VCaP (cell line): ENCODE results near the gene ZBTB7A.
A peak's percentile ranks its signal among the peaks of the same experiment; 100 is the strongest.
"Not testable (repeated sequence)": the region's sequence is repeated elsewhere in the genome, so short reads cannot be mapped to it uniquely, and the experiment has no call there.

Experiments
- H3K27ac ChIP-seq: fragments of 450-650 bp; 2 replicates; pipeline ENCODE4 v1.5.1; 2017
- TF ChIP-seq, protein P1 (sequence below): fragments of 450-650 bp; conservative IDR thresholded peaks from 2 replicates; pipeline ENCODE4 v1.5.1; 2017; ENCODE audit warnings: mild to moderate bottlenecking, moderate library complexity

ZBTB7A gene

DNA sequence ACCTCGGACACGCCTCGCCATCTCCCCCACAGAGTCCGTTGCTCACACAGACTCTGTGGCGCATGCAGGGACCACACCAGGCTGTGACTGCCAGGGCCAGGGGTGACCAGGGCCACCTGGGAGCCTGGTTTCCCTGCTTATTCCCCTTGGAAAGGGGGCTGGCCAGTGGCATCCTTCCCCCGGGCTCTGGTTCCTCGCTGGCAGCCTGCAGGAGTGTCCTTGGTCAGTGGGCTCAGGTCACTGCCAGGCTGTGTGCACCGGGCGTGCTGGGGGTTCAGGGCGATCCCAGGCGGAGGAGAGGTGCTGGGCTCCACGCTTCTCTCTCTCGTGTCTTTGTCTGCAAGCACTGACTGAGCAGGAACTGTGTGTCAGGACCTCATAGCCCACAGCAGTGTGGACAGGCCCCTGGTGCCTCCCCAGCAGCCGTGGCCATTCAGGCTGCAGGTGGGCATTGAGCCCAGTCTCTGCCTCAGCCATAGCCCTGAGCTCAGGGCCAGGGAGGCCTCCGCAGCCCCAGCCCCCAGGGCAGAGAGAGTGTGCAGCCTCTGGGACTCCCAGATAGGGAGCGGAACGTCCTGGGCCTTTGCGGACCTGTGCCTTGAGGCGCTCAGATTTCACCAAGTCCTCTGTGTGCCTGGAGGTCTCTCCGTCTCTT is 52.7 kb downstream of the ZBTB7A start:
- no peak overlapping the region for H3K27ac ChIP-seq
- TF ChIP-seq, protein P1, sequence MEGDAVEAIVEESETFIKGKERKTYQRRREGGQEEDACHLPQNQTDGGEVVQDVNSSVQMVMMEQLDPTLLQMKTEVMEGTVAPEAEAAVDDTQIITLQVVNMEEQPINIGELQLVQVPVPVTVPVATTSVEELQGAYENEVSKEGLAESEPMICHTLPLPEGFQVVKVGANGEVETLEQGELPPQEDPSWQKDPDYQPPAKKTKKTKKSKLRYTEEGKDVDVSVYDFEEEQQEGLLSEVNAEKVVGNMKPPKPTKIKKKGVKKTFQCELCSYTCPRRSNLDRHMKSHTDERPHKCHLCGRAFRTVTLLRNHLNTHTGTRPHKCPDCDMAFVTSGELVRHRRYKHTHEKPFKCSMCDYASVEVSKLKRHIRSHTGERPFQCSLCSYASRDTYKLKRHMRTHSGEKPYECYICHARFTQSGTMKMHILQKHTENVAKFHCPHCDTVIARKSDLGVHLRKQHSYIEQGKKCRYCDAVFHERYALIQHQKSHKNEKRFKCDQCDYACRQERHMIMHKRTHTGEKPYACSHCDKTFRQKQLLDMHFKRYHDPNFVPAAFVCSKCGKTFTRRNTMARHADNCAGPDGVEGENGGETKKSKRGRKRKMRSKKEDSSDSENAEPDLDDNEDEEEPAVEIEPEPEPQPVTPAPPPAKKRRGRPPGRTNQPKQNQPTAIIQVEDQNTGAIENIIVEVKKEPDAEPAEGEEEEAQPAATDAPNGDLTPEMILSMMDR: no peak

DNA sequence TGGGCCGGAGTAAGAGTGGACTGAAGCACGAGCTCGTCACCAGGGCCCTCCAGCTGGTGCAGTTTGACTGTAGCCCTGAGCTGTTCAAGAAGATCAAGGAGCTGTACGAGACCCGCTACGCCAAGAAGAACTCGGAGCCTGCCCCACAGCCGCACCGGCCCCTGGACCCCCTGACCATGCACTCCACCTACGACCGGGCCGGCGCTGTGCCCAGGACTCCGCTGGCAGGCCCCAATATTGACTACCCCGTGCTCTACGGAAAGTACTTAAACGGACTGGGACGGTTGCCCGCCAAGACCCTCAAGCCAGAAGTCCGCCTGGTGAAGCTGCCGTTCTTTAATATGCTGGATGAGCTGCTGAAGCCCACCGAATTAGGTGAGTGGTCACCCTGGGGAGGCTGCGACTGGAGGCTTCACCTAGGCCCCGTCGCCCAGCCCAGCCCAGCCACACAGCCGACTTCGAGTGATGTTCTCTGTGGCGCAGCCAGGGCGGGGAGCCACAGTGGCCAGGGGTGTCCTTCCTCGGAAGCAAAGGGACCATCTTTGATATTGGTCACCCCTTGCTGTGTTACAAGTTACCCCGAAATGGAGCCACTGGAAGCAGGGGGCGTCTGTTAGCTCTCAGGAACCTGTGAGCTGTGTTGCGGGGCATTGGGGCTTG is 53.6 kb downstream of the ZBTB7A start:
- TF ChIP-seq, protein P1: no peak
- no peak overlapping the region for H3K27ac ChIP-seq

DNA sequence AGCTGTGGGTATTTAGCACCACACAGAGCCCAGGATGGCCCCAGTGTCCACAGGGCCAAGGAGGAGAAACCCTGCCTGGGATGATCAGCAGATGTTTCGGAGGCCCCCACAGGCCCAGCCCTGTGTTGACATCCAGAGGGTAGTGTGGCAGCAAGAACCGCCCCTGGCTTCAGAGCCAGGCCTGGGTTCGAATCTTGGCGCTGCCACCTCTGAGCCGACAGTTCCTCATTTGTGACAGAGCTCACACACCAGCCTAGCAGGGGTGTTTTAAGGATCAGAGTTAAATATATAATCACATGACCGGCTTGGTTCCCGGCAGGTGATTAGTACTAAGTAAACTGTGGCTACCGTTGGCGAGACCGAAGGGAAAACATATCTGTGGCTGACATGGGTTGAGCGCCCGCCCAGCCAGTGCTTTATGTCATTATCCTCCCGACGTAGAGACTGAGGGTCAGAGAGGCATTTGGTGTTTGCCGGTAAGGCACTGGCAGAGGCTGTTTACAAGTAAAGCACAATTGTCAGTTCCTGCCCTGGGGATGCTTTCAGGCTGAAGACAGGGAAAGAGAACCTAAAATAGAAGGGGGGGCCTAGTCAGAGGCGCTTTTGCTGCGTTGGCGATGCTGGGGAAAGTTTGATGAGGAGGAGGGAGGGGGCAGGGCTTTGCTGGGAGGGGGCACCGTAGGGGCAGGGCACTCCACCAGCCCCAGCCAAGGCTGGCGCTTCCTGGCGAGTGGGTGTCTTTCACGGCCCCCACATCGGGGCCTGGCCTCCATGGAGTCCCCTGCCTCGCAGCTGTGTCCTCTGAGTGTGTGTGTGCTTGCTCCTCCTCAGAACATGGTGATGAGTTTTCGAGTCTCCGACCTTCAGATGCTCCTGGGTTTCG is 54.4 kb downstream of the ZBTB7A start:
- peak overlapping the region; percentile 18; the same call in 1 of the 2 replicates for H3K27ac ChIP-seq
- TF ChIP-seq, protein P1: no peak

DNA sequence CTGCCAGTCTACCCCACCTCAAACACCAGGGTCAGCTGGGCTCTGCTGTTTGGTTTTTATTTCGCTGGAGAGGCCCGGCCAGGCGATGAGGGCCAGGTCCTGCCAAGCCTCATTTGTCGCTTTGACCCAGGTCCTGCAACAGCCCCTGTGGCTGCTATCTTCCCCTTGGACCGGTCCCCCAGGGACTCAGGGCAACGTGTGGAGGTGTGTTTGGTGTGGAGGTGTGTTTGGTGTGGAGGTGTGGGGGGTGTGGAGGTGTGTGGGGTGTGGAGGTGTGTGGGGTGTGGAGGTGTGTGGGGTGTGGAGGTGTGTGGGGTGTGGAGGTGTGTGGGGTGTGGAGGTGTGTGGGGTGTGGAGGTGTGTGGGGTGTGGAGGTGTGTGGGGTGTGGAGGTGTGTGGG is 55.3 kb downstream of the ZBTB7A start:
- not testable (repeated sequence) for H3K27ac ChIP-seq

DNA sequence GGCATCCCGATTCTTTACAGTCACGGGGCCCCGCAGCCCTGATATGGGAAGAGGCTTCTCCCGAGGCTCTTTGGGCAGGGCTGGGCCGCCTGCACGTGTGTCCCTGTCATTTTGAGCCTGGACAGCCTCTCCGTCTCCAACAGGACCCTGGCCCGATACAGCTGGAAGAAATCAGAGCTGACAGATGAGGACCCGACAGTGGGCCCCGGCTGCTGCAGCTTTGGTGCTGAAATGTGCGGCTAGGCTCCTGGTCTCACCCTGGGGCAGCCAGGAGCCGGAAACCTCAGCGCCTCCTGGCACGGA is 55.9 kb downstream of the ZBTB7A start:
- H3K27ac ChIP-seq: no peak overlapping the region
- TF ChIP-seq, protein P1: no peak

DNA sequence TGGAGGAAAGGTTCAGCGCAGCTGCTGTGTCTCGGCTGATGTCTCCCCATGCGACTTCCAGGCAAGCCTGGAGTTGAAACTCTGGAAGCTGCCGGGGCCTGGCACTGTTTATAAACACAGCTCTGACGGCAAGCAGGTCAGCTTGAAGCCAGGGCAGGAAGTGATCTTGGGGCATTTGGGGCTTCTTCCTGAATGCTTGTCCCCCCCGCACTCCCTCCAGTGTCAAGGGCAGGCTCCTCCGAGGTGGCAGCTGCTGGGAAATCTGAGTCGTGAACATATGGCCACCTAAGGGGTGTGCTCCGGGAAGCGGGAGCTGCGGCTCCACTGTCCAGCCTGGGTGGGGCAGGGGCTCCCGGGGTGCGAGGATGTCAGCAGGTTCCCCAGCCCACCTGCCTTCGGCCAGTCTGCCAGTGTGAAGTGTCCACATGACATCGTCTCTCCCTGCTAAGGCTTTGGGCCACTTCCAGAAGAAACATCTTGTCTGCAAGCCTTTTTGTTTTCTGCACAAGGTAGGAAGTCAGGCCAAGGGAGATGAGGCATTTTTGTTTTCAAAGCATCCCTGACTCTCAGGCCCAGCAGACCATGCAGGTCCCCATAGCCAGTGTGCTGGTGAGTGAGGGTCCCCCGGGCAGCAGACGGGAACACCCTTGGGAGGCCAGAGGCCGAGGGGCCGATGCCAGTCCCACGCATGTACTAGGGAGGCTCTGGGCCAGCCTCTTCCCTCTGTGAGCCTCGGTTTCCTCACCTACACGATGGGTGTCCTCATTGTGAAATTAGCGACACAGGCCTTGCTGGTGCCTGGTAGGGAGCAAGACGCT is 56.5 kb downstream of the ZBTB7A start:
- TF ChIP-seq, protein P1: no peak
- H3K27ac ChIP-seq: no peak overlapping the region

DNA sequence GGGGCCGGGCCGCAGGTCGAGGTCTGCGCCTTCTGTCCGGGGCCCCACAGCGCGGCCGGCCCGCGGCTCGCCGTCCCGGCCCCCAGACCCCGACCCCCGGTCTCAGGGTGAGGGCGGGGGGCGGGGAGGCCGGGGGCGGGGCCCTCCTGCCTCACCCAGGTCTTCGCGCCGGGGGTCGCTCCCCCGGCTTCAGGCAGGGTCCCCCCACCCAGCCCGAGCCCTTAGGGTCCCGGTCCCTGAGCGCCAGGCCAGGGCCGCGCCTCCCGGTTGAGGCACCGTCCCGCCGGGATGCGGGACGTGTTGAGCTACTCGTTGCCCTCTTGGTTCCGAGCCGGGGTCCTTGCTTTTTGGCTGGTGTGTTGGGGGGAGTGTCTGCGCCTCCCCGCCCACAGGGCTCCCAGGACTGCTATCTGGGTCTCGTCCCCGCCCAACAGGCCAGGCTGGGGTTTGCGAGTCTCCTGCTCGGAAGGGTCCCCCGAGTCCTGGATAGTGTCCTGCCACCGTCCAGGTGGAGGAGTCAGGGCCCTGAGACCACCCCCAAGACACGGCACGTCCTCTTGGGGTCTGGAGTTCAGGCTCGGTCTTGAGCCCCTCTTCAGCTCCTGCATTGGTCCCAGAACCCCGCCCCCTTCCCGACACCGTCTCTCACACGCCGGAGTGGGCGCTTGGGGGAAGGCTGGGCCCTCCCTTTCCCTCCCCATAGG is 58.7 kb downstream of the ZBTB7A start:
- peak overlapping the region; percentile 85 for H3K27ac ChIP-seq
- TF ChIP-seq, protein P1: no peak
